ENCODE results near the gene OPHN1.
"Not testable (repeated sequence)": the region's sequence is repeated elsewhere in the genome, so short reads cannot be mapped to it uniquely, and the experiment has no call there.

OPHN1 gene

GRCh38 chrX:68355629-68355920, 77.7 kb downstream of the OPHN1 start:
- DNase-seq (ENCODE audit: low read depth, low spot score) = no peak

- no peak for DNase-seq (ENCODE audit: low read depth, low spot score)
These were observed 78.2 kb downstream of the OPHN1 start for GRCh38 chrX:68354879-68355628.

- DNase-seq (ENCODE audit: low read depth, low spot score) = no peak
These were observed 88.3 kb downstream of the OPHN1 start for GRCh38 chrX:68345025-68345424.

- DNase-seq (ENCODE audit: low read depth, low spot score) = no peak
These were observed 89.7 kb downstream of the OPHN1 start for GRCh38 chrX:68343551-68343950.

GRCh38 chrX:68332201-68332731, 101.0 kb downstream of the OPHN1 start:
- no peak for DNase-seq (ENCODE audit: low read depth, low spot score)

GRCh38 chrX:68326841-68327240, 106.5 kb downstream of the OPHN1 start:
- DNase-seq (ENCODE audit: low read depth, low spot score) = not testable (repeated sequence)

- DNase-seq (ENCODE audit: low read depth, low spot score) = no peak
These were observed 125.5 kb downstream of the OPHN1 start for GRCh38 chrX:68307769-68308168.

- no peak for DNase-seq (ENCODE audit: low read depth, low spot score)
These were observed 128.7 kb downstream of the OPHN1 start for GRCh38 chrX:68304602-68305001.

- DNase-seq (ENCODE audit: low read depth, low spot score) = no peak
These were observed 133.4 kb downstream of the OPHN1 start for GRCh38 chrX:68299898-68300297.

- no peak for DNase-seq (ENCODE audit: low read depth, low spot score)
These were observed 140.8 kb downstream of the OPHN1 start for GRCh38 chrX:68292471-68292870.

GRCh38 chrX:68288127-68288526, 145.2 kb downstream of the OPHN1 start:
- no peak for DNase-seq (ENCODE audit: low read depth, low spot score)

GRCh38 chrX:68287419-68287818, 145.9 kb downstream of the OPHN1 start:
- DNase-seq (ENCODE audit: low read depth, low spot score) = no peak

GRCh38 chrX:68286980-68287379, 146.3 kb downstream of the OPHN1 start:
- DNase-seq (ENCODE audit: low read depth, low spot score) = no peak

GRCh38 chrX:68286076-68286475, 147.2 kb downstream of the OPHN1 start:
- no peak for DNase-seq (ENCODE audit: low read depth, low spot score)

- DNase-seq (ENCODE audit: low read depth, low spot score) = no peak
These were observed 148.9 kb downstream of the OPHN1 start for GRCh38 chrX:68284281-68284904.

- DNase-seq (ENCODE audit: low read depth, low spot score) = peak; percentile 15
These were observed 159.4 kb downstream of the OPHN1 start for GRCh38 chrX:68273887-68274286.

GRCh38 chrX:68264793-68265192, 168.5 kb downstream of the OPHN1 start:
- not testable (repeated sequence) for DNase-seq (ENCODE audit: low read depth, low spot score)

- no peak for DNase-seq (ENCODE audit: low read depth, low spot score)
These were observed 172.1 kb downstream of the OPHN1 start for GRCh38 chrX:68261060-68261672.

- DNase-seq (ENCODE audit: low read depth, low spot score) = no peak
These were observed 176.3 kb downstream of the OPHN1 start for GRCh38 chrX:68256990-68257389.

GRCh38 chrX:68254738-68255645, 178.3 kb downstream of the OPHN1 start:
- DNase-seq (ENCODE audit: low read depth, low spot score) = no peak

GRCh38 chrX:68252664-68253063, 180.6 kb downstream of the OPHN1 start:
- no peak for DNase-seq (ENCODE audit: low read depth, low spot score)

GRCh38 chrX:68249903-68250302, 183.4 kb downstream of the OPHN1 start:
- DNase-seq (ENCODE audit: low read depth, low spot score) = no peak
